Fibroblast of the aortic adventitia (primary cell): ENCODE data around the gene GREM2. TPM values are rescaled to one million over a fixed set of nuclear protein-coding genes. Genes with fewer than 3 reads are reported as not detected.
A peak's percentile ranks its signal among the peaks of the same experiment; 100 is the strongest.

Experiments used
- DNase-seq: peaks from one replicate; pipeline ENCODE4 v3.0.0-alpha.2; 2010; ENCODE audit warnings: low read depth
- H3K4me3 ChIP-seq: 2 replicates; pipeline ENCODE4 v1.5.1; 2011; ENCODE audit warnings: low read depth, mild to moderate bottlenecking, control low read depth, low read length, moderate library complexity
- total RNA-seq: library from RNA; depleted of rRNA; stranded (reverse); fragments of >200 nt; gene quantifications from 2 replicates; pipeline ENCODE4 v1.2.3, GENCODE V29; 2012; ENCODE audit warnings: low replicate concordance
- TF ChIP-seq, protein P1 (sequence below): IDR thresholded peaks from 2 replicates; pipeline ENCODE4 v1.5.1; 2011; ENCODE audit warnings: mild to moderate bottlenecking, low read length, control low read depth, inconsistent platforms; ENCODE audit not compliant: insufficient read depth

The GREM2 gene
- total RNA-seq, 1 donor = 26.8 TPM

DNA sequence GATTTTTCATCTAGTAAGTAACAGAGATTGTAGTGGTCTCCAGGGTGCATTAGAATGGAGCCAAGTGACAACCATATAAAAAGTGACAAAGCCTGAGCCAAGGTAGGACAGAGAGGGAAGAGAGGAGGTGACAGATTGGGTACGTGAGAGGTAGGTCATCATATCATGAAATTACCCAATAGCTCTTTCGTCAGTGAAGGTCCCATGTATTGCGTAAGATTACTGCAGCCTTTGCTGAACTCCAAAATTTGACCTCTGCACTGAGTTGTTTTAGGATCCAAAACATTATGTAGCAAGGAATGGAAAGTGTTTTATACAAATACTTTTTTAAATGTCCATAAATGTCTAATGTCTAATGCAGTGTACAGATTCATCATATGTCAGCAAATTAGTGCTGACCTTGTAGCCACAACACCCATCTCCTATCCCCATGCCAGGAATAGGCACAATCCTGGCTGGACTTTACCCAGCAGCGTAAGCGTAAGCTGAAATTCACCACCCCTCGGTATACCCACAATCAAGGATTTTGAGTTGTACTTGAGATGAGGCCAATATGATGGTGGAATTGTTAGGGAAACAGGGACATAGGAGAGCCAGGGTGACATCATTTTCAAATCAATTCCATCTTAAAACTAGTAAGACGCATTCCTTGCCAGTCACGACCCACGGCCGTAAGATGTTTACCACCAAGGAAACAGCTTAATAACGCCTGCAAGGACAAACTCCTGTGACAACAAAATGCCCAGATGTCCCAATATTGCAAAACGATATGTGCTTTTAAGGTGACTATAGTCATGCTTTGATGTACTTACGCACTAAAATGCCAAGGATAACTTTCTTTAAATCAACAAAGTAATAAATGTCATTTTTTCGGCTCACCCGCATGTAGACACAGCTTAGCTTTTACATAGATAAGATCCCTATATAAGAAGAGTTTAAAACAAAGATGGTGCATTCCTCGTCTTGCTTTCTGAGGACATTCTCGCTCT, 38.1 kb upstream of the GREM2 start:
- DNase-seq = no peak
- TF ChIP-seq, protein P1, sequence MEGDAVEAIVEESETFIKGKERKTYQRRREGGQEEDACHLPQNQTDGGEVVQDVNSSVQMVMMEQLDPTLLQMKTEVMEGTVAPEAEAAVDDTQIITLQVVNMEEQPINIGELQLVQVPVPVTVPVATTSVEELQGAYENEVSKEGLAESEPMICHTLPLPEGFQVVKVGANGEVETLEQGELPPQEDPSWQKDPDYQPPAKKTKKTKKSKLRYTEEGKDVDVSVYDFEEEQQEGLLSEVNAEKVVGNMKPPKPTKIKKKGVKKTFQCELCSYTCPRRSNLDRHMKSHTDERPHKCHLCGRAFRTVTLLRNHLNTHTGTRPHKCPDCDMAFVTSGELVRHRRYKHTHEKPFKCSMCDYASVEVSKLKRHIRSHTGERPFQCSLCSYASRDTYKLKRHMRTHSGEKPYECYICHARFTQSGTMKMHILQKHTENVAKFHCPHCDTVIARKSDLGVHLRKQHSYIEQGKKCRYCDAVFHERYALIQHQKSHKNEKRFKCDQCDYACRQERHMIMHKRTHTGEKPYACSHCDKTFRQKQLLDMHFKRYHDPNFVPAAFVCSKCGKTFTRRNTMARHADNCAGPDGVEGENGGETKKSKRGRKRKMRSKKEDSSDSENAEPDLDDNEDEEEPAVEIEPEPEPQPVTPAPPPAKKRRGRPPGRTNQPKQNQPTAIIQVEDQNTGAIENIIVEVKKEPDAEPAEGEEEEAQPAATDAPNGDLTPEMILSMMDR = no peak
- no peak overlapping the region for H3K4me3 ChIP-seq

- no peak overlapping the region for H3K4me3 ChIP-seq
- TF ChIP-seq, protein P1 = no peak
- no peak for DNase-seq
Measured at GRCh38 chr1:240646571-240647240, 34.8 kb upstream of the GREM2 start.

- peak; percentile 65 for DNase-seq
- no peak overlapping the region for H3K4me3 ChIP-seq
Measured at GRCh38 chr1:240644732-240645131, 32.8 kb upstream of the GREM2 start.

DNA sequence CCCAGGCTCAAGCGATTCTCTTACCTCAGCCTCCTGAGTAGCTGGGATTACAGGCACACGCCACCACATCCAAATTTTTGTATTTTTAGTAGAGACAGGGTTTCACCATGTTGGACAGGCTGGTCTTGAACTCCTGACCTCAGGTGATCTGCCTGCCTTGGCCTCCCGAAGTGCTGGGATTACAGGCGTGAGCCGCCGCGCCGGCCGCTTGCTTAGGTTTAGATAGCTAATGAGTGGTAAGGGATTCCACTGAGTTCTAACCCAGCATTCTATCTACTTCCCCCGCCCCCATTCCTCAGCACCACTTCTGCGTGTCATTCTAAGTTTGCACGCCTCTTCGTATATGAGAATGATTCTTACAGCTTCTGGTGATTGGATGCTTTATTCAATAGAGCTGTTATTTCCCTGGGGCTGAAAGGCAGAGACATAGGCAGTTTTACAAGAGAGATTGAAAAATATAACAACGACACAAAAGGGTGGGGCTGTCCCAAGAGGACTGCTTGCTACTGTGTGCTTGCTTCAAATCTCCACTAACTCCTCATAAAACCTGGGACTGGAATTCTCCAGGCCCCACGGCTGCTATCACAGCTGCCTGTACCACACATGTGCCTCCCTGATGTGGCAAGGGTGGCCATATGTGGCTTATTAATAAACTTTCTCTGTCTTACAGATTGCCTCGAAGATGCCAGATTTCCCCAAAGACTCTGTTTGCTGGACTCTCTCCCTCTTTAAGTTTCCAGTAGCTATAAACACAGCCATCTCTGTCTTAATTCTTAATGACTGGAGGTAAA, 23.7 kb upstream of the GREM2 start:
- no peak overlapping the region for H3K4me3 ChIP-seq
- TF ChIP-seq, protein P1 = no peak
- DNase-seq = no peak

More at GRCh38 chr1:240644732-240645131, 32.8 kb upstream of the GREM2 start:
- TF ChIP-seq, protein P1 = no peak

GRCh38 chr1:240630409-240630808, 18.5 kb upstream of the GREM2 start:
- H3K4me3 ChIP-seq = no peak overlapping the region
- TF ChIP-seq, protein P1 = no peak
- no peak for DNase-seq

DNA sequence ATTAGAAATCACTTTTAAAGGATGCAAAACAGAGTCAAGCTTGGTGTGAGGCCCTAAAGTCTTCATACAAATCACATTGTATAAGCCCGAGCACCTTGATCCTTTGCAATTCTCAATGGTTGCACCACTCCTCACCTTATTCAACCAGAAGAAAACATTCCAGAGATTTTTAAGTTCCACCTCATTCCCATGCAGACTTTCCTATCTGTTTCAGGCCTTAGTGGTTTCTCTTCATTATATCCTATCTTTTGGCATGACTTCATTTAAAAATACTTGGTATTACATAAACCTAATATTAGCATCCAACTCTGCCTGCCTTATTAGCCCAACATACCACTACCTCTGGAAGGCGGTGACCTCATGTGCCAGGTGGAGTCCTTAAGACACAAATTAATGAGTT, 9.3 kb upstream of the GREM2 start:
- peak; percentile 28 for DNase-seq
- no peak overlapping the region for H3K4me3 ChIP-seq
- TF ChIP-seq, protein P1 = no peak
